Measurements from ENCODE around the gene AATK.

The AATK gene

GRCh38 chr17:81106716-81107115, 59.3 kb downstream of the AATK start:
- DNase-seq = no peak

GRCh38 chr17:81103379-81103778, 62.6 kb downstream of the AATK start:
- no peak for DNase-seq

GRCh38 chr17:81102869-81103268, 63.2 kb downstream of the AATK start:
- no peak for DNase-seq

GRCh38 chr17:81102352-81102751, 63.7 kb downstream of the AATK start:
- DNase-seq = no peak

- DNase-seq = peak; percentile 79 to 83
Observed at GRCh38 chr17:81101614-81102306, 64.3 kb downstream of the AATK start.

- no peak for DNase-seq
Observed at GRCh38 chr17:81100668-81101067, 65.4 kb downstream of the AATK start.

GRCh38 chr17:81099888-81100287, 66.1 kb downstream of the AATK start:
- DNase-seq = no peak

- no peak for DNase-seq
Observed at GRCh38 chr17:81097943-81098308, 68.1 kb downstream of the AATK start.

- no peak for DNase-seq
Observed at GRCh38 chr17:81097134-81097942, 68.7 kb downstream of the AATK start.

GRCh38 chr17:81096741-81097133, 69.3 kb downstream of the AATK start:
- DNase-seq = no peak

GRCh38 chr17:81095383-81095762, 70.6 kb downstream of the AATK start:
- DNase-seq = no peak

- peak; percentile 63 to 69 for DNase-seq
Observed at GRCh38 chr17:81094509-81095382, 71.3 kb downstream of the AATK start.

- DNase-seq = peak in 1 of 2 experiments; percentile 13
Observed at GRCh38 chr17:81093619-81094508, 72.2 kb downstream of the AATK start.

- no peak for DNase-seq
Observed at GRCh38 chr17:81092518-81093095, 73.4 kb downstream of the AATK start.

- DNase-seq = no peak
Observed at GRCh38 chr17:81091774-81092517, 74.1 kb downstream of the AATK start.

GRCh38 chr17:81091154-81091553, 74.9 kb downstream of the AATK start:
- no peak for DNase-seq

- DNase-seq = no peak
Observed at GRCh38 chr17:81090361-81091136, 75.5 kb downstream of the AATK start.

GRCh38 chr17:81086789-81087551, 79.1 kb downstream of the AATK start:
- DNase-seq = peak in 1 of 2 experiments; percentile 10

- DNase-seq = no peak
Observed at GRCh38 chr17:81085420-81085911, 80.6 kb downstream of the AATK start.

Measured in NCI-H2081 (cell line).